WTC11 (cell line): Measurements from ENCODE around the gene KIRREL3. TPM values are rescaled to one million over a fixed set of nuclear protein-coding genes. Genes with fewer than 3 reads are reported as not detected.
A peak's percentile ranks its signal among the peaks of the same experiment; 100 is the strongest.

Experiments
- ATAC-seq: fragments of 200-7000 bp; cut with Tn5 transposase; 2 replicates; pipeline ENCODE4 v1.10.0; 2021; ENCODE audit warnings: mild to moderate bottlenecking, moderate library complexity
- CTCF ChIA-PET: fragments of 300-600 bp; sonication (Branson Sonifier 250); formaldehyde crosslinking; loops from one replicate; lab custom pipeline; 2021; ENCODE audit warnings: antibody characterized with exemption; lab: Charles Lee
- POLR2A ChIA-PET: fragments of 350-600 bp; sonication (Branson Sonifier 250); formaldehyde crosslinking; loops from one replicate; lab custom pipeline; 2021; ENCODE audit warnings: antibody characterized with exemption; lab: Charles Lee
- DNase-seq: peaks from one replicate; pipeline ENCODE4 v3.0.0; 2021; ENCODE audit warnings: low spot score
- H3K27ac Mint-ChIP-seq: 2 replicates; pipeline ENCODE4 v1.8.0; 2021; ENCODE audit warnings: mixed read lengths
- H3K27me3 Mint-ChIP-seq: 2 replicates; pipeline ENCODE4 v1.8.0; 2021; ENCODE audit warnings: low read depth, mild to moderate bottlenecking, moderate library complexity, mixed read lengths
- H3K36me3 Mint-ChIP-seq: 2 replicates; pipeline ENCODE4 v1.8.0; 2021; ENCODE audit warnings: mixed read lengths
- H3K4me1 Mint-ChIP-seq: 2 replicates; pipeline ENCODE4 v1.8.0; 2022; ENCODE audit warnings: mixed read lengths
- H3K4me3 Mint-ChIP-seq: 2 replicates; pipeline ENCODE4 v1.8.0; 2021; ENCODE audit warnings: mild to moderate bottlenecking, moderate library complexity, mixed read lengths
- H3K9me3 Mint-ChIP-seq: 2 replicates; pipeline ENCODE4 v1.8.0; 2021; ENCODE audit warnings: mixed read lengths
- ATF1 ChIP-seq: sonication (generic); formaldehyde crosslinking; IDR thresholded peaks from 2 replicates; pipeline ENCODE4 v1.8.1; 2023; ENCODE audit warnings: mild to moderate bottlenecking, moderate library complexity, missing genetic modification reagents
- ELF4 ChIP-seq: sonication (generic); formaldehyde crosslinking; IDR thresholded peaks from 2 replicates; pipeline ENCODE4 v1.8.1; 2022; ENCODE audit warnings: low read depth, mild to moderate bottlenecking, moderate library complexity, missing genetic modification reagents
- FOXJ3 ChIP-seq: sonication (generic); formaldehyde crosslinking; IDR thresholded peaks from 2 replicates; pipeline ENCODE4 v1.9.0; 2021; ENCODE audit warnings: missing genetic modification reagents, mild to moderate bottlenecking, borderline replicate concordance
- FOXP1 ChIP-seq: sonication (generic); formaldehyde crosslinking; IDR thresholded peaks from 2 replicates; pipeline ENCODE4 v1.8.0; 2022; ENCODE audit warnings: missing genetic modification reagents, mild to moderate bottlenecking, moderate library complexity, borderline replicate concordance
- NFYB ChIP-seq: sonication (generic); formaldehyde crosslinking; conservative IDR thresholded peaks from 2 replicates; pipeline ENCODE4 v1.8.0; 2022; ENCODE audit warnings: low read depth, missing genetic modification reagents
- OVOL2 ChIP-seq: fragments of 250-450 bp; sonication (Bioruptor Pico); IDR thresholded peaks from 2 replicates; pipeline ENCODE4 v1.9.0; 2021; ENCODE audit warnings: mild to moderate bottlenecking, borderline replicate concordance
- PRRX2 ChIP-seq: fragments of 250-450 bp; sonication (Bioruptor Pico); IDR thresholded peaks from 2 replicates; pipeline ENCODE4 v1.8.0; 2021; ENCODE audit warnings: mild to moderate bottlenecking
- SP1 ChIP-seq: sonication (generic); formaldehyde crosslinking; conservative IDR thresholded peaks from 2 replicates; pipeline ENCODE4 v1.8.1; 2022; ENCODE audit warnings: missing genetic modification reagents
- ZNF263 ChIP-seq: sonication (generic); formaldehyde crosslinking; IDR thresholded peaks from 2 replicates; pipeline ENCODE4 v1.8.1; 2022; ENCODE audit warnings: low read depth, mild to moderate bottlenecking, moderate library complexity, missing genetic modification reagents
- total RNA-seq: library from RNA; stranded (reverse); gene quantifications from 3 replicates; pipeline ENCODE4 v1.2.3, GENCODE V29; 2021
- TF ChIP-seq, protein P1 (sequence below): fragments of 250-450 bp; sonication (Bioruptor Pico); IDR thresholded peaks from 2 replicates; pipeline ENCODE4 v1.9.0; 2021; ENCODE audit warnings: mild to moderate bottlenecking
- TF ChIP-seq, protein P2 (sequence below): sonication (generic); formaldehyde crosslinking; IDR thresholded peaks from 2 replicates; pipeline ENCODE4 v1.8.0; 2022; ENCODE audit warnings: missing genetic modification reagents
- TF ChIP-seq, protein P3 (sequence below): sonication (generic); formaldehyde crosslinking; IDR thresholded peaks from 2 replicates; pipeline ENCODE4 v1.8.0; 2022; ENCODE audit warnings: mild to moderate bottlenecking, missing genetic modification reagents
- TF ChIP-seq, protein P4 (sequence below): sonication (generic); formaldehyde crosslinking; IDR thresholded peaks from 2 replicates; pipeline ENCODE4 v1.8.1; 2023; ENCODE audit warnings: mild to moderate bottlenecking, missing genetic modification reagents, borderline replicate concordance
- TF ChIP-seq, protein P5 (sequence below): fragments of 200-600 bp; IDR thresholded peaks from 2 replicates; pipeline ENCODE4 v1.8.0; 2022; ENCODE audit warnings: antibody characterized with exemption
- TF ChIP-seq, protein P6 (sequence below): fragments of 250-450 bp; sonication (Bioruptor Pico); IDR thresholded peaks from 2 replicates; pipeline ENCODE4 v1.9.0; 2021; ENCODE audit warnings: moderate library complexity, mild to moderate bottlenecking, inconsistent platforms, borderline replicate concordance

The KIRREL3 gene
- total RNA-seq, 1 experiment from 2014 or later: 0.59 TPM

DNA sequence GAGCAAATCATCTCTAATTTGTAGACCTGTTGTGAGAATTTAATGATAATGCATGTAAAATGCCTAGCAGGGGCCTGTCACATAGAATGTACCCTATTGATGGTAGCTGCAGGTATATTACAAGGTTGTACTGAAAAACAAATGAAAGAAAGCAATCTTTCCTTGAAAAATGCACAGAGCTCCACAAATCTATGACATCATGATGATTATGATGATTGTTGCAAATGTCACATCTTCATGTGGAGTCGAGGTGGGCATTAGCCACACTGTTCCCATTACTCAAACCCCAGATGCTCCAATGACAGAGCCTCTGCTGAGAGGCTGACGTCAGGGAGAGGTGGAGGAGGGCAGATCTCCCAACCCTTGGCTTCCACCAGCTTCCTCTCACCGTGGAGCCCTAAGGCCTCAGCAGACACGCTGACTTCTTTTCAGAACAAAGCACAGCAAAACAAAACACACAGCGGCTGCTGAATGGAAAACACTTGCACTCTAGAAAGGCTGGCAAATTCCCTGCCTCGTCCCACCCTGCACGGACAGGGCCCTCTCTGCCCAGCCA, 298.3 kb downstream of the KIRREL3 start (continued):
- no peak for TF ChIP-seq OVOL2 (CRISPR knock-in tag)

DNA sequence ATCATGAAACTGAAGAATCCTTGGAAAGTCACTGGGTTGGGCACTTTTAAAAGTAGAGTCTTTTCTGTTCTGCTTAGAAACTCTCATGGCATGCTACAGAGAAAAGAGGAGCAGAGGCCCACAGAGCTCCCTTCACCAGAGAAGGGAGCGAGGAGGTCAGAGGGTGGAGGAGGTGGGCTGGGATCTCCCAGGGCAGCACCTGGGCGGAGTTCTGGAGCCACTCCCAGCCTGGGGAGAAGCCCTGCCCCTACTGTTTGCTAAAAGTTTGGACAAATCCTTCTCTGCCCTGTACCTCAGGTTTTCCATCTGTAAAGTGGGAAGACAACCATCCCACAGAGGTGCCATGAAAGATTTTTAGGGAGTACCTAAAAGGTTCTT, 299.1 kb downstream of the KIRREL3 start:
- ChIA-PET POLR2A (no interaction called here), CTCF (interaction anchor here (1.1 to 3.4 kb wide), 3 partner anchors 15 to 261 kb away, joined by 3 to 16 read pairs (median 9); no protein-coding TSS in a partner anchor)
- DNase-seq: no peak
- H3K4me3 Mint-ChIP-seq: no peak overlapping the region
- no peak overlapping the region for H3K27ac Mint-ChIP-seq
- no peaks in the 10 kb centered on the region for H3K36me3 Mint-ChIP-seq
- TF ChIP-seq NFYB (CRISPR knock-in tag) (no peak), PRRX2 (CRISPR knock-in tag) (no peak)
- TF ChIP-seq, protein P1, sequence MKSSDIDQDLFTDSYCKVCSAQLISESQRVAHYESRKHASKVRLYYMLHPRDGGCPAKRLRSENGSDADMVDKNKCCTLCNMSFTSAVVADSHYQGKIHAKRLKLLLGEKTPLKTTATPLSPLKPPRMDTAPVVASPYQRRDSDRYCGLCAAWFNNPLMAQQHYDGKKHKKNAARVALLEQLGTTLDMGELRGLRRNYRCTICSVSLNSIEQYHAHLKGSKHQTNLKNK (CRISPR knock-in tag): no peak
- H3K4me1 Mint-ChIP-seq: peaks cover 61% of the 10 kb centered on the region
- peaks cover 6% of the 10 kb centered on the region; the same call in 1 of the 2 replicates for H3K9me3 Mint-ChIP-seq
- peak; percentile 43; the same call in 1 of the 2 replicates for ATAC-seq
- peaks cover 3% of the 10 kb centered on the region; the same call in 1 of the 2 replicates for H3K27me3 Mint-ChIP-seq

DNA sequence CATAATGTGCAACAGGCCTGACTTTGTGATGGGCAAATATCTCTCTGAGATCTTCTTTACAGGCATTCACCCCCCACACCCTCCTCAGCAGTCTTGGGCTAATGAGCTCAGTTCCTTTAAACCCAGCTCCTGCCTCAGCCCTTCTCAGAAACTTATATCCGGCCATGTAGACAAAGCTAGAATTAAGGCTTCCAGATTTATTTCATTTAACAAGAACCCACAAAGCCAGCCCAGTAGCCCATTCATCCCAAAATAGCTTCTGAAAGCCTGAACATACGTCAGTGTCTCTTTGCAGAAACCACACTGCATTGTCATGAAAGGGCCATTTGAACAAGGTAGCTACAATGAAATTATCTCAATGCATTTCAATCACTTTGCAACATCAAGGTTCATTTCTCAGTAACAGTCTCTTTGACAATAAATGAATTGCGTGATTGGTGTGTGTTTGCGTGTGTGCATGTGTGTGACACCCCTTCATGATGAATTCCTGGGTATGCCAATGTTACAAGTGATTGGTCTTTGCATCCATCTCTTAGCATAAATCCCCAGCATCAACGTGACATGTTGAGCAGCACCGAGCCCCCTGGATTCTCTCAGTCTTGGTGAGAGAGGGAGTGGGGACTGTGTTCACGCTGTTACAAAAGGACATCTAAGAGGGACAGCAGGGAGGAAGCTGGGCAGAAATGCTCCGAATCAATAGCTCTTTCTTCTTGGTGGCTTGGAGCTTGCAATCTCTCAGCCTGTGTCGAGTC, 299.6 kb downstream of the KIRREL3 start:
- H3K4me1 Mint-ChIP-seq: peaks cover 61% of the 10 kb centered on the region

DNA sequence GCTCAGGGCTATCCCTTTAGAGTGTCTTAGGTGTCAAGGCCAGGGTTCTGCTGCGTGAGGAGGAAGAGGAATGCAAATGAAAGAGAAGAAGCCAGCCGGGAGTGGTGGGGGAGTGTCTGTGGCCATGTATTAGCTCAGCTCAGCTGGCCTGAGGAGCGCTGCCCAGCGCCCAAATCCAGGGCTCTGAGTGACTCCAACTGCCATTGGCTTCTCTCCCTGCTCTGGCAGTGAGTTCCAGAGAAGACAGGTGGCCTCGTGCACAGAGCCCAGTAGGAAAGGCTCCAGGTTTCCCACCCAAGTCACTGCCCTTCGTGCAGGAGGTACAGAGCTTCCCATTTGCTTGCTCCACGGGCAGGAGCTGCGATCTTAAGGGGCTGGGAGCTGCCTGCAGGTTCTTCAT, 302.0 kb downstream of the KIRREL3 start:
- Mint-ChIP-seq H3K27me3 (peaks cover 3% of the 10 kb centered on the region; the same call in 1 of the 2 replicates), H3K9me3 (no peaks in the 10 kb centered on the region), H3K36me3 (no peaks in the 10 kb centered on the region), H3K4me3 (no peak overlapping the region), H3K4me1 (peaks cover 56% of the 10 kb centered on the region), H3K27ac (no peak overlapping the region)
- CTCF ChIA-PET: interaction anchor here (1.0 to 2.1 kb wide), 4 partner anchors 18 to 292 kb away, joined by 3 to 10 read pairs (median 4); no protein-coding TSS in a partner anchor
- POLR2A ChIA-PET: no interaction called here
- TF ChIP-seq, protein P2, sequence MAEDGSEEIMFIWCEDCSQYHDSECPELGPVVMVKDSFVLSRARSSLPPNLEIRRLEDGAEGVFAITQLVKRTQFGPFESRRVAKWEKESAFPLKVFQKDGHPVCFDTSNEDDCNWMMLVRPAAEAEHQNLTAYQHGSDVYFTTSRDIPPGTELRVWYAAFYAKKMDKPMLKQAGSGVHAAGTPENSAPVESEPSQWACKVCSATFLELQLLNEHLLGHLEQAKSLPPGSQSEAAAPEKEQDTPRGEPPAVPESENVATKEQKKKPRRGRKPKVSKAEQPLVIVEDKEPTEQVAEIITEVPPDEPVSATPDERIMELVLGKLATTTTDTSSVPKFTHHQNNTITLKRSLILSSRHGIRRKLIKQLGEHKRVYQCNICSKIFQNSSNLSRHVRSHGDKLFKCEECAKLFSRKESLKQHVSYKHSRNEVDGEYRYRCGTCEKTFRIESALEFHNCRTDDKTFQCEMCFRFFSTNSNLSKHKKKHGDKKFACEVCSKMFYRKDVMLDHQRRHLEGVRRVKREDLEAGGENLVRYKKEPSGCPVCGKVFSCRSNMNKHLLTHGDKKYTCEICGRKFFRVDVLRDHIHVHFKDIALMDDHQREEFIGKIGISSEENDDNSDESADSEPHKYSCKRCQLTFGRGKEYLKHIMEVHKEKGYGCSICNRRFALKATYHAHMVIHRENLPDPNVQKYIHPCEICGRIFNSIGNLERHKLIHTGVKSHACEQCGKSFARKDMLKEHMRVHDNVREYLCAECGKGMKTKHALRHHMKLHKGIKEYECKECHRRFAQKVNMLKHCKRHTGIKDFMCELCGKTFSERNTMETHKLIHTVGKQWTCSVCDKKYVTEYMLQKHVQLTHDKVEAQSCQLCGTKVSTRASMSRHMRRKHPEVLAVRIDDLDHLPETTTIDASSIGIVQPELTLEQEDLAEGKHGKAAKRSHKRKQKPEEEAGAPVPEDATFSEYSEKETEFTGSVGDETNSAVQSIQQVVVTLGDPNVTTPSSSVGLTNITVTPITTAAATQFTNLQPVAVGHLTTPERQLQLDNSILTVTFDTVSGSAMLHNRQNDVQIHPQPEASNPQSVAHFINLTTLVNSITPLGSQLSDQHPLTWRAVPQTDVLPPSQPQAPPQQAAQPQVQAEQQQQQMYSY (CRISPR knock-in tag): no peak
- TF ChIP-seq OVOL2 (CRISPR knock-in tag) (no peak), ELF4 (CRISPR knock-in tag) (no peak), ZNF263 (CRISPR knock-in tag) (no peak), SP1 (CRISPR knock-in tag) (no peak), FOXP1 (CRISPR knock-in tag) (no peak)
- TF ChIP-seq, protein P3, sequence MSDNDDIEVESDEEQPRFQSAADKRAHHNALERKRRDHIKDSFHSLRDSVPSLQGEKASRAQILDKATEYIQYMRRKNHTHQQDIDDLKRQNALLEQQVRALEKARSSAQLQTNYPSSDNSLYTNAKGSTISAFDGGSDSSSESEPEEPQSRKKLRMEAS (CRISPR knock-in tag): no peak
- TF ChIP-seq, protein P4, sequence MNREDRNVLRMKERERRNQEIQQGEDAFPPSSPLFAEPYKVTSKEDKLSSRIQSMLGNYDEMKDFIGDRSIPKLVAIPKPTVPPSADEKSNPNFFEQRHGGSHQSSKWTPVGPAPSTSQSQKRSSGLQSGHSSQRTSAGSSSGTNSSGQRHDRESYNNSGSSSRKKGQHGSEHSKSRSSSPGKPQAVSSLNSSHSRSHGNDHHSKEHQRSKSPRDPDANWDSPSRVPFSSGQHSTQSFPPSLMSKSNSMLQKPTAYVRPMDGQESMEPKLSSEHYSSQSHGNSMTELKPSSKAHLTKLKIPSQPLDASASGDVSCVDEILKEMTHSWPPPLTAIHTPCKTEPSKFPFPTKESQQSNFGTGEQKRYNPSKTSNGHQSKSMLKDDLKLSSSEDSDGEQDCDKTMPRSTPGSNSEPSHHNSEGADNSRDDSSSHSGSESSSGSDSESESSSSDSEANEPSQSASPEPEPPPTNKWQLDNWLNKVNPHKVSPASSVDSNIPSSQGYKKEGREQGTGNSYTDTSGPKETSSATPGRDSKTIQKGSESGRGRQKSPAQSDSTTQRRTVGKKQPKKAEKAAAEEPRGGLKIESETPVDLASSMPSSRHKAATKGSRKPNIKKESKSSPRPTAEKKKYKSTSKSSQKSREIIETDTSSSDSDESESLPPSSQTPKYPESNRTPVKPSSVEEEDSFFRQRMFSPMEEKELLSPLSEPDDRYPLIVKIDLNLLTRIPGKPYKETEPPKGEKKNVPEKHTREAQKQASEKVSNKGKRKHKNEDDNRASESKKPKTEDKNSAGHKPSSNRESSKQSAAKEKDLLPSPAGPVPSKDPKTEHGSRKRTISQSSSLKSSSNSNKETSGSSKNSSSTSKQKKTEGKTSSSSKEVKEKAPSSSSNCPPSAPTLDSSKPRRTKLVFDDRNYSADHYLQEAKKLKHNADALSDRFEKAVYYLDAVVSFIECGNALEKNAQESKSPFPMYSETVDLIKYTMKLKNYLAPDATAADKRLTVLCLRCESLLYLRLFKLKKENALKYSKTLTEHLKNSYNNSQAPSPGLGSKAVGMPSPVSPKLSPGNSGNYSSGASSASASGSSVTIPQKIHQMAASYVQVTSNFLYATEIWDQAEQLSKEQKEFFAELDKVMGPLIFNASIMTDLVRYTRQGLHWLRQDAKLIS: no peak
- TF ChIP-seq, protein P5, sequence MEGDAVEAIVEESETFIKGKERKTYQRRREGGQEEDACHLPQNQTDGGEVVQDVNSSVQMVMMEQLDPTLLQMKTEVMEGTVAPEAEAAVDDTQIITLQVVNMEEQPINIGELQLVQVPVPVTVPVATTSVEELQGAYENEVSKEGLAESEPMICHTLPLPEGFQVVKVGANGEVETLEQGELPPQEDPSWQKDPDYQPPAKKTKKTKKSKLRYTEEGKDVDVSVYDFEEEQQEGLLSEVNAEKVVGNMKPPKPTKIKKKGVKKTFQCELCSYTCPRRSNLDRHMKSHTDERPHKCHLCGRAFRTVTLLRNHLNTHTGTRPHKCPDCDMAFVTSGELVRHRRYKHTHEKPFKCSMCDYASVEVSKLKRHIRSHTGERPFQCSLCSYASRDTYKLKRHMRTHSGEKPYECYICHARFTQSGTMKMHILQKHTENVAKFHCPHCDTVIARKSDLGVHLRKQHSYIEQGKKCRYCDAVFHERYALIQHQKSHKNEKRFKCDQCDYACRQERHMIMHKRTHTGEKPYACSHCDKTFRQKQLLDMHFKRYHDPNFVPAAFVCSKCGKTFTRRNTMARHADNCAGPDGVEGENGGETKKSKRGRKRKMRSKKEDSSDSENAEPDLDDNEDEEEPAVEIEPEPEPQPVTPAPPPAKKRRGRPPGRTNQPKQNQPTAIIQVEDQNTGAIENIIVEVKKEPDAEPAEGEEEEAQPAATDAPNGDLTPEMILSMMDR: no peak
- TF ChIP-seq, protein P6, sequence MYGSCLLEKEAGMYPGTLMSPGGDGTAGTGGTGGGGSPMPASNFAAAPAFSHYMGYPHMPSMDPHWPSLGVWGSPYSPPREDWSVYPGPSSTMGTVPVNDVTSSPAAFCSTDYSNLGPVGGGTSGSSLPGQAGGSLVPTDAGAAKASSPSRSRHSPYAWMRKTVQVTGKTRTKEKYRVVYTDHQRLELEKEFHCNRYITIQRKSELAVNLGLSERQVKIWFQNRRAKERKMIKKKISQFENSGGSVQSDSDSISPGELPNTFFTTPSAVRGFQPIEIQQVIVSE (CRISPR knock-in tag): no peak
- ATAC-seq (peak; percentile 40), DNase-seq (no peak)

More for the DNA sequence above, 299.6 kb downstream of the KIRREL3 start:
- no peak overlapping the region for H3K27ac Mint-ChIP-seq
- DNase-seq: no peak
- ATAC-seq: no peak
- peaks cover 6% of the 10 kb centered on the region; the same call in 1 of the 2 replicates for H3K9me3 Mint-ChIP-seq
- no peaks in the 10 kb centered on the region for H3K36me3 Mint-ChIP-seq
- ChIA-PET POLR2A (no interaction called here), CTCF (interaction anchor here (0.8 to 3.4 kb wide), 4 partner anchors 16 to 289 kb away, joined by 3 to 16 read pairs (median 6); no protein-coding TSS in a partner anchor)
- H3K4me3 Mint-ChIP-seq: no peak overlapping the region
- TF ChIP-seq ATF1 (CRISPR knock-in tag) (no peak), FOXJ3 (CRISPR knock-in tag) (no peak), NFYB (CRISPR knock-in tag) (no peak)
- peaks cover 3% of the 10 kb centered on the region; the same call in 1 of the 2 replicates for H3K27me3 Mint-ChIP-seq
